Epithelial cell of esophagus (primary cell): Measurements from ENCODE around the gene TRAPPC3L.

Experiments
- DNase-seq: peaks from one replicate; pipeline ENCODE4 v3.0.0; 2010; ENCODE audit warnings: low read depth
- H3K4me3 ChIP-seq: 2 replicates; pipeline ENCODE4 v1.5.1; 2011; ENCODE audit warnings: mild to moderate bottlenecking, low read length, control low read depth
- CTCF ChIP-seq: IDR thresholded peaks from 2 replicates; pipeline ENCODE4 v1.5.1; 2011; ENCODE audit warnings: low read depth, mild to moderate bottlenecking, low read length, control low read depth, inconsistent platforms; ENCODE audit not compliant: insufficient read depth; ENCODE audit errors: missing control alignments

The TRAPPC3L gene

GRCh38 chr6:116461932-116462885 lies 83.3 kb downstream of the TRAPPC3L start:
- no peak for TF ChIP-seq CTCF
- H3K4me3 ChIP-seq = peak overlapping the region; percentile 23

GRCh38 chr6:116461331-116461931 lies 84.1 kb downstream of the TRAPPC3L start, which contains the start of gene CALHM6:
TSS of gene CALHM6 (plus strand) at chr6:116461375. CDS start at chr6:116461930, 555 bp downstream.
- no peak for TF ChIP-seq CTCF
- no peak for DNase-seq
- H3K4me3 ChIP-seq = peak within 1 kb of the TSS; percentile 23

More at GRCh38 chr6:116461932-116462885, 83.3 kb downstream of the TRAPPC3L start:
- peak; percentile 67 for DNase-seq

- no peak for TF ChIP-seq CTCF
- DNase-seq = no peak
- H3K4me3 ChIP-seq = no peak overlapping the region
Measured at GRCh38 chr6:116459927-116460326, 85.6 kb downstream of the TRAPPC3L start.

- no peak for DNase-seq
- no peak overlapping the region for H3K4me3 ChIP-seq
- TF ChIP-seq CTCF = no peak
Measured at GRCh38 chr6:116458264-116458663, 87.2 kb downstream of the TRAPPC3L start.

- DNase-seq = no peak
- no peak overlapping the region for H3K4me3 ChIP-seq
- no peak for TF ChIP-seq CTCF
Measured at GRCh38 chr6:116456927-116457326, 88.6 kb downstream of the TRAPPC3L start.

GRCh38 chr6:116456106-116456505 lies 89.4 kb downstream of the TRAPPC3L start:
- no peak overlapping the region for H3K4me3 ChIP-seq
- no peak for TF ChIP-seq CTCF
- DNase-seq = no peak
